SK-N-MC (cell line): Measurements from ENCODE around the gene DLG2.

Source experiments
- EZH2 ChIP-seq: fragments of 200-600 bp; sonication (generic); IDR thresholded peaks from one replicate; pipeline ENCODE4 v1.6.1; 2017; ENCODE audit warnings: antibody characterized with exemption
- POLR2AphosphoS5 ChIP-seq: IDR thresholded peaks from 2 replicates; pipeline ENCODE4 v1.6.1; 2012; ENCODE audit warnings: mild to moderate bottlenecking, low read depth, low read length, borderline replicate concordance

- no peak for TF ChIP-seq EZH2
- no peak for TF ChIP-seq POLR2AphosphoS5
Measured at GRCh38 chr11:84865791-84866535, 761.2 kb downstream of the DLG2 start.
